Stimulated activated CD8-positive, alpha-beta memory T cell treated with anti-CD3 and anti-CD28 coated beads, Interleukin-12 subunit alpha, Interleukin-12 subunit beta, amount 100 ng/mL, for 24 hours (primary cell): Measurements from ENCODE around the gene NPIPB5.
"Not testable (repeated sequence)": the region's sequence is repeated elsewhere in the genome, so short reads cannot be mapped to it uniquely, and the experiment has no call there.

ENCODE experiments used
- DNase-seq: peaks from one replicate; pipeline ENCODE4 v3.0.0-alpha.2; 2020; ENCODE audit errors: extremely low read depth

NPIPB5 gene

DNA sequence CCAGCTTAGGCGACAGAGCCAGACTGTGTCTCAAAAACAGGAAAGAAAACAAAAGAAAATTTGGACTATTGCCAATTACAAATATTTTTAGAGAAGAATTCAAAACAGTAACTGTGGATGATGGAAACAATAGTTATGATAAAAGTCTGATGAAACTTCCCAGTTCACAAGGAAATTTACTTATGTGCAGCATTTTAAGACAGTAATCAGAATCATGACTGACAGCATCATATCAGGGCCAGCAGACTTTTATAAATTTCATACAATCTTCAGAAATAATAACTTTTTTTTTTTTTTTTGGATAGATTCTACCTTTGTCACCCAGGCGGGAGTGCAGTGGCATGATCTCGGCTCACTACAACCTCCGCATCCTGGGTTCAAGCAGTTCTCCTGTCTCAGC, at the start of gene NPIPB5:
NPIPB5 (plus strand) TSS at position 301 of the 400 bp plus-strand sequence. CDS start 2,911 bp downstream, outside the sequence.
- DNase-seq: not testable (repeated sequence)

DNA sequence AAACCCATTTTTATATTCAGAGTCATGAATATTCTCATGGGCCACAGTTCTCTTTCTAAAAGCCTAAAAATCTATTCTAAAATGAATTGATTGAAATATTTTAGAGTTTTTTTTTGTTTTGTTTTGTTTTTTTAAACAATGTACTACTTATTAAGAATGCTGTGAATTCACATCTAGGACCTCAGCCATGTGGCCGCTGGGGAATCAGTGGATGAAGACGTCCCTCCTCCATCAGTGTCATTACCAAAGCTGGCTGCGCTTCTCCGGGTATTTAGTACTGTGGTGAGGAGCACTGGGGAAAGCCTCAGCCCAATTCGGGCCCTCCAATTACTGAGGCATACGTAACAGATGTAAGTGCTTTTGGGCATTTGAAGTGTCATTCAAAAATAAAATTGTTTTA, 41.8 kb upstream of the NPIPB5 start:
- not testable (repeated sequence) for DNase-seq

DNA sequence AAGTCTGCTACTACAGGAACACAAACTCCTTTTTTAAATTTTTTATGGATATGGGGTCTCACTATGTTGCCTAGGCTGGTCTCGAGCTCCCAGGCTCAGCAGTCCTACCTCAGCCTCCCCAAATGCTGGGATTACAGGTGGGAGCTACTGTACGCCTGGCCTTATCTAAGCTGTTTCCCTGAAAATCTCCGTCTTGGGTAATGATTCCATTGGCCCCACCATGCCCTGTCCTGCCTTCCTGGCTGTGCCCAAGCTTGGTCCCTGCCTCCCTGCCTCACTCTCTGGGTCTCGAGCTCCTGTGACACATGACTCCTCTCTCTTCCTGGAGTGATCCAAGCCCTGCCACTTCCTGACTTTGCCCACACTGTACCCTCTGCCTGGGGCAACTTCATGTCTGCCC, 27.3 kb downstream of the NPIPB5 start:
- not testable (repeated sequence) for DNase-seq

DNA sequence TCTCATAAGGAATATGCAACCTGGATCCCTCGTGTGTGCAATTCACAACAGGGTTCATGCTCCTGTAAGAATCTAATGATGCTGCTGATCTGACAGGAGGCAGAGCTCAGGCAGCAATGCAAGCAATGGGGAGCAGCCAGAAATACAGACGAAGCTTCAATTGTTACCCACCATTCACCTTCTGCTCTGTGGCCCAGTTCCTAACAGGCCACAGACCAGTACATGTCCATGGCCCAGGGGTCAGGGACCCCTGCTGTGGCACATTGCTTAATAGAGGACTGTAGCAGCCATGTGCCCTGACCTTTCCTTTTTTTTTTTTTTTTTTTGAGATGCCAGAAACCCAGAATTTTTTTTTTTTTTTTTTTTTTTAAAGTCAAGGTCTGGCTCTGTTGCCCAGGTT, 34.1 kb downstream of the NPIPB5 start:
- not testable (repeated sequence) for DNase-seq

DNA sequence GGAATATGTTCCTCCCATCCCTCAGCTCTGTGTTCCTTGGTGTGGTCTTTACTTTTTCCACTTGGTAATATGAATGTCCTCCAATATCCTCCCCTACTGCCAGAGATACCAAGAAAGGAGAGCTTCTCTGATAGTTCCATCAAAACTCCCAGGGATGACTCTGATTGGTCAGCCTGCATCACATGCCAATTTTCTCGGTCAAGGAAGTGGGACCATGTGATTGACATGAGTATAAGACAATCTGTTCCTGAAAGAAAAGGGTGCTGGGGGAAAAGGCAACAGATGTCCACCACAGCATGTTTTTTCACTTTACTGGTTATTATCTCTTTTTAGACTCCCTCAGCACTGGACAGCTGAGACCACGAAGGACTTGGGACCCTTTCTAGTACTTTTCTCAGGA, 35.9 kb downstream of the NPIPB5 start:
- DNase-seq: not testable (repeated sequence)

DNA sequence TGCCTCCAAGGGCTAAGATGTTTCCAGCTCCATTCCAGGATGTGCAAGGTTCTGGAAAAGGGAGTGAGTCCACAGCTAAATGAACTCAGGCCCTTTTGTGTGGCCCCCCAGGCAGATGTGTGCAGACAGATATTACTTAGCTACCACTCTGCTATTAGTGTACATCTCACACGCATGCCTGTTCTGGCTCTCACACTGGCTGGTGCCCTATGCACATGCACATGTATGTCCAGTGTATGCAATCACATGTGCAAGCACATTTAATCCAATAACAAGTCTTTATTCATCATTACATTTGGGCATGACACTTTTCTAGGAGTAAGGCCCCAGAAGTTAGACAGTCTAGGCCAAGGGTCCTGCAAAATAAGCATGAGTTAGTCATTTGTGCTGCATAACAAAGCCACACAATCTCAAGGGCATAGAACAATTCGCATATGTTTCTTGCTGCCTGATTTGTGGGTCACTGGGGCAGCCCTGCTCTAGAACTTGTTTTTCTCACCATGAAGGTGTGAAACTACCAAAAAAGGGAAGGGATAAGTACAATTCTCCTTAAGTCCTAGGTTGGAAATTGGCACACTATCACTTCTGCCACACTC, 36.6 kb downstream of the NPIPB5 start:
- DNase-seq: not testable (repeated sequence)

DNA sequence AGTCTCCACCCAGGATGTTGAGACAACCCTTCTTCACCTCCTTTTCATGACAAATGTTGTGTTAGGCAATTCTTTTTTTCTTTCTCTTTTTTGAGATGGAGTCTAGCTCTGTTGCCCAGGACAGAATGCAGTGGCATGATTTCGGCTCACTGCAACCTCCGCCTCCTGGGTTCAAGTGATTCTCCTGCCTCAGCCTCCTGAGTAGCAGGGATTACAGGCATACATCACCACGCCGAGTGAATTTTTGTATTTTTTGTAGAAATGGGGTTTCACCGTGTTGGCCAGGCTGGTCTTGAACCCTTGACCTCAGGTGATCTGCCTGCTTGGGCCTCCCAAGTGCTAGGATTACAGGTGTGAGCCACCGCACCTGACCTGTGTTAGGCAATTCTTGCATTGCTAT, 39.2 kb downstream of the NPIPB5 start:
- not testable (repeated sequence) for DNase-seq

DNA sequence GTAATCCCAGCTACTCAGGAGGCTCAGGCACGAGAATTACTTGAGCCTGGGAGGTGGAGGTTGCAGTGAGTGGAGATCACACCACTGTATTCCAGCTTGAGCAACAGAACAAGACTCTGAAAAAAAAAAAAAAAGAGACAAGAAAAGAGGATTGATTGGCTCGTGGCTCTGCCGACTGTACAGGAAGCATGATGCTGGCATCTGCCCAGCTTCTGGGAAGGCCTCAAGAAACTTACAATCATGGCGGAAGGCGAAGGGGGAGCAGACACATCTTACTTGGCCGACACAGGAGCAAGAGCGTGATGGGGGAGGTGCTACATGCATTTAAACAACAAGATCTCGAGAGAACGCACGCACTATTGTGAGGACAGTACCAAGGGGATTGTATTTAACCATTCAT, 40.5 kb downstream of the NPIPB5 start:
- DNase-seq: not testable (repeated sequence)

DNA sequence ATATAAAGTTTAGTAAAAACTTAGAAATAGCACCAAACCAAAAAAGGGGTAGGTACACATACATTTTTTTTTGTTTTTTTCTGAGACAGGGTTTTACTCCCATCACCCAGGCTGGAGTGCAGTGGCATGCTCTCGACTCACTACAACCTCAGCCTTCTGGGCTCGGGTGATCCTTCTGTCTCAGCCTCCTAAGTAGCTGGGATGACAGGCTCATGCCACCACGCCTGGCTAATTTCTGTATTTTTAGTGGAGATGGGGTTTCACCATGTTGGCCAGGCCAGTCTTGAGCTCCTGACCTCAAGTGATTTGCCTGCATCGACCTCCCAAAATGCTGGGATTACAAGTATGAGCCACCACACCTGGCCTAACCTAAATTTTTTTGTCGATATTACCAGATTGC, 41.0 kb downstream of the NPIPB5 start:
- DNase-seq: not testable (repeated sequence)

DNA sequence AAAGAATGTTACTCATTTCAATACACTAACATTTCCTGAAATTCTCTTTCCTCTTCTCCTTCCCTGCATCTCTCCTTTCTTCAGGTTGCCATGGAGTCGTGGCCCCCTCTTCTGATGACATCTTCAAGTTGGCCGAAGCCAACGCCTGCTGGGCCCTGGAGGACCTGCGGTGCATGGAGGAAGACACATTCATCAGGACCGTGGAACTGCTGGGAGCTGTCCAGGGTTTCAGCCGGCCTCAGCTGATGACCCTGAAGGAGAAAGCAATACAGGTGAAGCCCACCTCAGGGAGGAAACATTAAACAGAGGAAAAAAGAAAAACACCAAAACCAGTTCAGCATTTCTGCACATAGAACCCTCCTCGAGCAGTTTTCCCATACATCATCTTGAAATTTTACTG, 46.1 kb downstream of the NPIPB5 start:
- DNase-seq: not testable (repeated sequence)
